ENCODE measurements around the gene ATF7. TPM values are rescaled to one million over a fixed set of nuclear protein-coding genes. Genes with fewer than 3 reads are reported as not detected.
"Not testable (repeated sequence)": the region's sequence is repeated elsewhere in the genome, so short reads cannot be mapped to it uniquely, and the experiment has no call there.

Gene ATF7
- total RNA-seq, 2 donors from 2014 or later: 28.1 to 31.5 TPM

DNA sequence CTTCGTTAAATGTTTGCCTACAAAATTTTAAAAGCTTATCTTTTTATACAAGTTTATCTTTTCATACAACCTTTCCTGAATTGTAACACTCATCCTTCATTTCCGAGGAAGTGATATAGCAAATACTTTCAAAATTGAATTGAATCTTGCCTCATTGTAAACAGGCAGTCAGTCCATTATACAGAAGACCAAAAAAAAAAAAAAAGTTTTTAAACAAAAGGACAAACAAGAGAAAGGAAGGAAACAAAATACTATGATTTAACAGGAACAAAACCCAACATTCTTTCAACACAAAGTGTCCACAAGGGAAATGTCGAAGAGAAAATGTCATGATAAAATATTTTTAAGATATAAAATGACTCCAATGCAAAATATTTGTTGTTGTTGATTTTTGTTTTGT is 8.5 kb downstream of the ATF7 start:
- ATAC-seq (replicated peaks): no peak
- peaks cover 11% of the 10 kb centered on the region for H3K4me1 Mint-ChIP-seq

DNA sequence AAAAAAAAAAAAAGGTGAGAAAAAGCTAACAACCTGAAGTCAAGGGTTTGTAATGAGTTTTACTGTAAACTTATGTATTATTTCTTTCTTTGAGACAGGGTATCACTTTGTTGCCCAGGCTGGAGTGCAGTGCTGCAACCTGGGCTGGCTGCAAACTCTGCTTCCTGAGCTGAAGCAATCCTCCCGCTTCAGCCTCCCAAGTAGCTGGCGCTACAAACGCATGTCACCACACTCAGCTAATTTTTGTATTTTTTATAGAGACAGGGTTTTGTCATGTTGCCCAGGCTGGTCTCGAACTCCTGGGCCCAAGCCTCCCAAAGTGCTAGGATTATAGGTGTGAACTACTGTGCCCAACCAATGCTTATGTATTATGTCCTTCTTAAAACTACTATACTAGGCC is 9.2 kb downstream of the ATF7 start:
- Mint-ChIP-seq H3K27me3 (no peaks in the 10 kb centered on the region), H3K27ac (no peak overlapping the region), H3K9me3 (no peaks in the 10 kb centered on the region), H3K4me1 (peaks cover 11% of the 10 kb centered on the region), H3K4me3 (no peak overlapping the region), H3K36me3 (ENCODE audit: low read depth) (peaks cover 45% of the 10 kb centered on the region)
- no peak for ATAC-seq (replicated peaks)

More for the DNA sequence above, 8.5 kb downstream of the ATF7 start:
- H3K4me3 Mint-ChIP-seq: peak overlapping the region; percentile 81
- H3K9me3 Mint-ChIP-seq: no peaks in the 10 kb centered on the region
- H3K36me3 Mint-ChIP-seq (ENCODE audit: low read depth): peaks cover 46% of the 10 kb centered on the region
- no peaks in the 10 kb centered on the region for H3K27me3 Mint-ChIP-seq
- peak overlapping the region; percentile 85 for H3K27ac Mint-ChIP-seq

DNA sequence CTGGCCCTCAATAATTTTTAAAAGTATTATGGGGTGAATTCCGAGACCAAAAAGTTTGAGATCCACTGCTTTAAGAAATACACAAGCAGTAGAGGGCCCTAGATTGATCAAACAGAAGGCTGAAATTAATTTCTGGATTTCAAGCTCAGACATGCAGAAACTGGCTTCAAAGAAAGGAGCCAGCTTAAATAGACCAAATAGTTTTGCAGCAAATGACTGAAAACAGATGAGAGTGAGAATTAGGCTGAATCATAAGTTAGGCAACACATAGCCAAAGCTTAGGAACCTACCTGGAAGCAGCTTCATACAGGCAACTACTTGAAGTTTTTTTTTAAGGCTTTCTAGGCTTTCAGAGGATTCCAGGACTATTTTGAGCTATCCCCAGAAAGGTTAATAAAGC is 12.4 kb downstream of the ATF7 start:
- Mint-ChIP-seq H3K4me3 (no peak overlapping the region), H3K9me3 (no peaks in the 10 kb centered on the region), H3K36me3 (ENCODE audit: low read depth) (peaks cover 33% of the 10 kb centered on the region), H3K4me1 (peaks cover 11% of the 10 kb centered on the region), H3K27me3 (no peaks in the 10 kb centered on the region), H3K27ac (no peak overlapping the region)
- no peak for ATAC-seq (replicated peaks)

DNA sequence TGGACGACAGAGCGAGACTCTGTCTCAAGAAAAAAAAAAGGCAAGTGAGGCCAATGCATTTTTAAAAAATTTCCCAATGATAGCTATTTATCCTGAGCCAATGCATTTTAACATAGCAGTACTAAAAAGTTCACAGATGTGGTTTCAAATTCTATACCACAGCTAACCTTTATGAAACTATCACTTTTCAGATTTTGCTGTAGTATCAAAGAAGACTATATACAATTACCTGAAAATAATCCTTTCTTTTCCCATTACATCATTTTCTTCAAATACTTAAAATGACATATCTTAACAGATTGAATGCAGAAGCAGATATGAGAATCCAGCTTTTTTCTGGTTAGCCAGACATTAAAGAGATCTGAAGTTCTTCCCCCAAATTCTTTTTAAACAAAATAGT is 13.2 kb downstream of the ATF7 start:
- peaks cover 5% of the 10 kb centered on the region for H3K4me1 Mint-ChIP-seq
- H3K4me3 Mint-ChIP-seq: no peak overlapping the region
- H3K36me3 Mint-ChIP-seq (ENCODE audit: low read depth): peaks cover 27% of the 10 kb centered on the region
- no peaks in the 10 kb centered on the region for H3K9me3 Mint-ChIP-seq
- no peaks in the 10 kb centered on the region for H3K27me3 Mint-ChIP-seq
- H3K27ac Mint-ChIP-seq: no peak overlapping the region
- peak; percentile 55 for ATAC-seq (replicated peaks)

DNA sequence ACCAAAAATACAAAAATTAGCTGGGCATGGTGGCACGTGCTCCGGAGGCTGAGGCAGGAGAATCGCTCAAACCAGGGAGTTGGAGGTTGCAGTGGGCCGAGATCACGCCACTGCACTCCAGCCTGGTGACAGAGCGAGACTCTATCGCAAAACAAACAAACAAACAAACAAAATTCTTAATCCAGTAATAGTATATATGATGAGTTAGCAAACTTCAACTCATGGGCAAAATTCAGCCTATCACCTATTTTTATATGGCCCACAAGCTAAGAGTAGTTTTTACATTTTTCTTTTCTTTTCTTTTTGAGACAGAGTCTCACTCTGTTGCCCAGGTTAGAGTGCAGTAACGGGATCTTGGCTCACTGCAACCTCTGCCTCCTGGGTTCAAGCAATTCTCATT is 14.9 kb downstream of the ATF7 start:
- no peaks in the 10 kb centered on the region for H3K9me3 Mint-ChIP-seq
- H3K4me3 Mint-ChIP-seq: no peak overlapping the region
- H3K27ac Mint-ChIP-seq: no peak overlapping the region
- H3K36me3 Mint-ChIP-seq (ENCODE audit: low read depth): peaks cover 19% of the 10 kb centered on the region
- no peaks in the 10 kb centered on the region for H3K27me3 Mint-ChIP-seq
- no peak for ATAC-seq (replicated peaks)
- H3K4me1 Mint-ChIP-seq: no peaks in the 10 kb centered on the region

DNA sequence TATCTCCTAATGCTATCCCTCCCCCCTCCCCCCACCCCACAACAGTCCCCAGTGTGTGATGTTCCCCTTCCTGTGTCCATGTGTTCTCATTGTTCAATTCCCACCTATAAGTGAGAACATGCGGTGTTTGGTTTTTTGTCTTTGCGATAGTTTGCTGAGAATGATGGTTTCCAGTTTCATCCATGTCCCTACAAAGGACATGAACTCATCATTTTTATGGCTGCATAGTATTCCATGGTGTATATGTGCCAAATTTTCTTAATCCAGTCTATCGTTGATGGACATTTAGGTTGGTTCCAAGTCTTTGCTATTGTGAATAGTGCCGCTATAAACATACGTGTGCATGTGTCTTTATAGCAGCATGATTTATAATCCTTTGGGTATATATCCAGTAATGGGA is 19.5 kb downstream of the ATF7 start:
- not testable (repeated sequence) for H3K9me3 Mint-ChIP-seq; ATAC-seq (replicated peaks); H3K4me1 Mint-ChIP-seq; H3K27ac Mint-ChIP-seq; H3K4me3 Mint-ChIP-seq; H3K27me3 Mint-ChIP-seq
- H3K36me3 Mint-ChIP-seq (ENCODE audit: low read depth): peaks cover 20% of the 10 kb centered on the region

DNA sequence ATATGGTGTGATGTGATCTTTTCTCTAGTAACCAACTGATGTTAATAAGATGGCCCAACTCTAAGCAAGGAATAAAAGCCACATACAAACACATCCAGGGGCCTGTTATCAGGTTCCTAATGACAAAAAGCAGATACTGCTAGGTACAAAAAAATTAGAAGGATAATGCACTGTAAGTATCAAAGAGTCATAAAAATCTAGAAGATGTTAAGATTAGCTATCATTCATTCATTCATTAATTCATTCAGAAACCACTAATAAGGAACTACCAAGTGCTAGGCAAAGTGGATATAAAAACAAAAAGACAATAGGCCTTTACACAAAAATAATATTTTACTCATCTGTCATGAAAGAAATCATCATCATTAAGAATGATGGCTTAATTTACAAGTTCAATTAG is 21.6 kb downstream of the ATF7 start:
- Mint-ChIP-seq H3K27me3 (no peaks in the 10 kb centered on the region), H3K4me1 (peaks cover 10% of the 10 kb centered on the region), H3K36me3 (ENCODE audit: low read depth) (peaks cover 39% of the 10 kb centered on the region), H3K27ac (no peak overlapping the region), H3K4me3 (no peak overlapping the region), H3K9me3 (no peaks in the 10 kb centered on the region)
- no peak for ATAC-seq (replicated peaks)

DNA sequence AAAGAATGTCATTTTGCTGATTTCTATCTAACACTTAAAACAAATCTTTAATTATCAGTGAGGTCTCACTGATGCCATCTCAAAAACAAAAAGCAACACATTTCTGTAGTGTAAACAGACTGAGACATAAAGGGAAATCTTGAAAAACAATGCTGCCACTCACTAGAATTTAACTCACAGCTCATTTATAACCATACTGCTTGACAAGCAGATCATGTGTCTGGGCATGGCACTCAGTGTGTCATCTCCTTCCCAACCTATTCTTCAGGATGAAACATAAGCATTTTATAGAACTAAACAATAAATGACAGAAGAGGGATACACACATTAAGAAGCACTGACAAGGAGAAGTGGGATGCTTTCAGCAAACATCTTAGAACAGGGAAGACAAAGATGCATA is 22.4 kb downstream of the ATF7 start:
- Mint-ChIP-seq H3K4me1 (peaks cover 10% of the 10 kb centered on the region), H3K27ac (peak overlapping the region; percentile 24), H3K27me3 (no peaks in the 10 kb centered on the region), H3K9me3 (no peaks in the 10 kb centered on the region), H3K4me3 (no peak overlapping the region), H3K36me3 (ENCODE audit: low read depth) (peaks cover 44% of the 10 kb centered on the region)
- no peak for ATAC-seq (replicated peaks)

DNA sequence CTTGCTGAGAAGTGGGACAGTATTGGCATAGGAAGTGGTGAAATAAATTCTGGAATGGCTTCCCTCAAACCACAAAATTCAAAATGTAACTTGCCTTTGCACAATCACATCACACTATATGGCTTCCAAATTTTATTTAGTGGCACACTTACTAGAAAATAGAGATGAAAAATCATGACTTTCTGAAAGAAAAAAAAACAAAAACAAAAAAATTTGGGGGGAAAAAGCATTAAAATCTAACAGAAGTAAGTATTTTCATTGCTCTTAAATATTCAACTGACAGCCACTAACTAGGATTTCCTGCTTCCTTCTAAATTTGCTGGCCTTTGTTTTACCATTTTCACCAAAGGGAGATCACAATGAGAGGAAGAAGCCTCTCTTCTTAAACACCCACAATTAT is 23.0 kb downstream of the ATF7 start:
- H3K4me3 Mint-ChIP-seq: no peak overlapping the region

DNA sequence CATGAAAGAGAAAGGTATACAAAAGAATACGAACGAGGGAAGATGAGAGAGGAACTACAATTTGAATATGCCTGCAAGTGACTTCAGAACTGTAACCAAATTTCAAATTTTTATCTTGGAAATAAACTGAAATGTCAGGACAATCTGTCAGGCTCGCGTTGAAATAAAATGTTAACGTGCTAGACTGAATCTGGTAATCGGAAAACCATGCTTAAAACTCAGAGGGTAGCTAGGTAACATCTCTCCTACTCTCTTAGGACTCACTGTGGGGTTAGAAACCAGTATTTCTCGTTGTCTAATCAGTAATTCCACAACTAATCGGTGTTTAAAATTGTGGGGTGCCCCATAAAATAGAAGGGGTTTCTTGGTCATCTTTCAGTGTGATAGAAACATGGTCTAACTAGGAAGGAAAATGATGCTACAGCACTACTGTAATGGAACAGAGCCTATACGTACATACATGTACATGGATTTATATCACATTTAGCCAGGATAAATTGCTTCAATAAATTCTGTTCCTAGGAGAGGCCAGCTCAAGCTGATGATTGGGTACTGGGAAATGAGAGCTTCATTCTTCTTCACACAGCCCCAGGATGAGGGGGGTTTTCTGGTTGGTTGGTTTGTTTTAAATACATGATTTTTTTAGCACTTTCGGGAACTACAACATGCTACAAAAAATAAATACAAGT is 23.9 kb downstream of the ATF7 start:
- no peak for ATAC-seq (replicated peaks)
- H3K27ac Mint-ChIP-seq: no peak overlapping the region
- peaks cover 56% of the 10 kb centered on the region for H3K36me3 Mint-ChIP-seq (ENCODE audit: low read depth)
- peaks cover 10% of the 10 kb centered on the region for H3K4me1 Mint-ChIP-seq
- no peaks in the 10 kb centered on the region for H3K27me3 Mint-ChIP-seq
- H3K9me3 Mint-ChIP-seq: no peaks in the 10 kb centered on the region
- no peak overlapping the region for H3K4me3 Mint-ChIP-seq

More for the DNA sequence above, 23.0 kb downstream of the ATF7 start:
- peaks cover 50% of the 10 kb centered on the region for H3K36me3 Mint-ChIP-seq (ENCODE audit: low read depth)
- no peaks in the 10 kb centered on the region for H3K27me3 Mint-ChIP-seq
- H3K4me1 Mint-ChIP-seq: peaks cover 10% of the 10 kb centered on the region
- ATAC-seq (replicated peaks): no peak
- no peak overlapping the region for H3K27ac Mint-ChIP-seq
- no peaks in the 10 kb centered on the region for H3K9me3 Mint-ChIP-seq

DNA sequence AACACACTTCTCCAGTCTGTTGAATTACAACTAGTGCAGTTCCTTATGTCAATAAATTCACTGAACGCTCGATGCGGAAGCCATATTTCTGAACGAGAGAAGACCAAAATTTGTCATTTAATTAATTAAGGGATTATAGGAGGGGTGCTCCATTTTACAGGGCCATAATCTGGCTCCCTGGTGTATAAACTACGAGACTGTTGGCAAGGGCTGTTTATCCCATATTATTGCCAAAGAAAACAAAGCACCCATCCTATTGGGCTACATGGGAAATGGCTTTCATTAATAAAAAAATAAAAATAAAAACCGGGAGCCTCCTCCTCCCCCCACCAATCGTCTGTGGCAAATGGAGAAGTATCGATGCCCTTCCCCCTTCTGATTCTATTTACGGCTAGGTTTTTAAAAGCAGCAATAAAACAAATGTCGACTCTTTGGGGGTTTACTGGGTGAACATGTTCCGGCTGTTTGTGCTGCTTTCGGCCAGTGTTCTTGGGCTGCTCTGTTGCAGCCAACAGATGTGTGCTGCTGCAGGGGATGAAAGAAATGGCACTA is 24.8 kb downstream of the ATF7 start:
- peaks cover 56% of the 10 kb centered on the region for H3K36me3 Mint-ChIP-seq (ENCODE audit: low read depth)
- peaks cover 10% of the 10 kb centered on the region for H3K4me1 Mint-ChIP-seq
- H3K4me3 Mint-ChIP-seq: no peak overlapping the region
- no peak overlapping the region for H3K27ac Mint-ChIP-seq
- no peak for ATAC-seq (replicated peaks)
- H3K9me3 Mint-ChIP-seq: no peaks in the 10 kb centered on the region
- no peaks in the 10 kb centered on the region for H3K27me3 Mint-ChIP-seq

DNA sequence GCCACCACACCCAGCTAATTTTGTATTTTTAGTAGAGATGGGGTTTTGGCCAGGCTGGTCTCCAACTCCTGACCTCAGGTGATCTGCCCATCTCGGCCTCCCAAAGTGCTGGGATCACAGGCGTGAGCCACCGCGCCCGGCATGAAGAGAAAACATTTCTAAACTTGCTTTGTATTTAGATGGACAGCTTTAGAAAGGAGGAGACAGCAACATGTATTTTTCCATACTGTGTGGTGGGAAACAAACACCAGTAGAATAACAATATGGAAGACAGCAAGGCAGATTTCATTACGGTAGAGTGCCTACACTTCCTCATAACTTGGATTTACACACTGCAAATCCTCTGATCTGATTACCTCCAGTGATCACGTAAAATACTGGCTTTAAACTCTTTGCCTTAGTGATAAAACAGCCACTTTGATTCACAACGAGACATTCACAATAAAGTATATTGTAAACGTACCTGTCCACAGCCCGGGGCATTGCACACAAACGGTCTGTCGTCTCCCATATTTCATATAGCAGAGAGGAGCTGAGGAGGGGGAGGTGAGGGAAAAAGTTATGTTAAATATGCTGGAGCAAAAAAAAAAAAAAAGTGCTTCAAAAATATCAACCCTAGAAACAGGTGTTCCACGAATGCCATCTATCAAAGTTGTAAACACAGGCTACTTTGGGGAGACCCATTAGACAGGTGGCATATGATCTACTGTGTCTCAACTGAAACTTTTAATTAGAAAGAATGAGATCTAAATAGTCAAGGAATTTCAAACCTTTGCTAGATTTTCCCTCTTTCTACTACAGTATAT is 25.5 kb downstream of the ATF7 start:
- no peak for ATAC-seq (replicated peaks)
- H3K27ac Mint-ChIP-seq: no peak overlapping the region

DNA sequence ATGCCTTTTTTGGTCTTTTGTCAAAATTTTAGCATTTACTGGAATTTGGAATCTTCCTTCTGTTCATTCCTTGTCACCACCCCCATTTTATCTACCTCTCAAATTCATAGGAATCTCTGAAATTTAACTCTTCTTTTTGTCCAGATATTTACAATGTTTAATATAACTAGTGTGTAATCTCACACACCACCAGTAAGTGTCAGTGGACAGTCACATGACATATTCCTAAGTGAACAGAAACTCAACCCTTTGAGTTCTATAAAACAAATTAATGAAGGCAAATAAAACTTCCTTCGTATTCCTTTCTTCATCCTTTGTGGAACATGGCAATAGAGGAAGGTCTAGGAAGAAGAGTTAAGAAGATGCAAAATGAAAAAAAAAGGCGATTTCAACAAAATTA is 26.6 kb downstream of the ATF7 start:
- H3K27ac Mint-ChIP-seq: no peak overlapping the region
- peaks cover 10% of the 10 kb centered on the region for H3K4me1 Mint-ChIP-seq
- no peaks in the 10 kb centered on the region for H3K9me3 Mint-ChIP-seq
- ATAC-seq (replicated peaks): no peak
- peaks cover 56% of the 10 kb centered on the region for H3K36me3 Mint-ChIP-seq (ENCODE audit: low read depth)
- H3K4me3 Mint-ChIP-seq: no peak overlapping the region
- no peaks in the 10 kb centered on the region for H3K27me3 Mint-ChIP-seq

More for the DNA sequence above, 25.5 kb downstream of the ATF7 start:
- H3K9me3 Mint-ChIP-seq: no peaks in the 10 kb centered on the region
- no peaks in the 10 kb centered on the region for H3K27me3 Mint-ChIP-seq
- no peak overlapping the region for H3K4me3 Mint-ChIP-seq
- peaks cover 10% of the 10 kb centered on the region for H3K4me1 Mint-ChIP-seq
- H3K36me3 Mint-ChIP-seq (ENCODE audit: low read depth): peaks cover 56% of the 10 kb centered on the region

DNA sequence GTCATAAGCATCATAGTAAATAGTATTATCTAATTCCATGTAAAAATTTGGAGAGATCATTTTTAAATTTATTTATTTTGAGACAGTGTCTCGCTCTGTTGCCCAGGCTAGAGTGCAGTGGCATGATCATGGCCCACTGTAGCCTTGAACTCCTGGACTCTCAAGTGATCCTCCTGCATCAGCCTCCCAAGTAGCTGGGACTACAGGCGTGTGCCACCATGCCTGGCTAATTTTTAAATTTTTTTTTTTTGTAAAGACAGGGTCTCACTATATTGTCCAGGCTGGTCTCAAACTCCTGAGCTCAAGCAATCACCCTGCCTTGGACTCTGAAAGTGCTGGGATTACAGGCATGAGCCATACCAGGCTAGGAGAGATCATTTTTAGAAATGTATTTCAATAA is 27.2 kb downstream of the ATF7 start:
- not testable (repeated sequence) for H3K27ac Mint-ChIP-seq; ATAC-seq (replicated peaks); H3K9me3 Mint-ChIP-seq; H3K27me3 Mint-ChIP-seq; H3K4me3 Mint-ChIP-seq
- peaks cover 11% of the 10 kb centered on the region for H3K4me1 Mint-ChIP-seq
- H3K36me3 Mint-ChIP-seq (ENCODE audit: low read depth): peaks cover 55% of the 10 kb centered on the region

DNA sequence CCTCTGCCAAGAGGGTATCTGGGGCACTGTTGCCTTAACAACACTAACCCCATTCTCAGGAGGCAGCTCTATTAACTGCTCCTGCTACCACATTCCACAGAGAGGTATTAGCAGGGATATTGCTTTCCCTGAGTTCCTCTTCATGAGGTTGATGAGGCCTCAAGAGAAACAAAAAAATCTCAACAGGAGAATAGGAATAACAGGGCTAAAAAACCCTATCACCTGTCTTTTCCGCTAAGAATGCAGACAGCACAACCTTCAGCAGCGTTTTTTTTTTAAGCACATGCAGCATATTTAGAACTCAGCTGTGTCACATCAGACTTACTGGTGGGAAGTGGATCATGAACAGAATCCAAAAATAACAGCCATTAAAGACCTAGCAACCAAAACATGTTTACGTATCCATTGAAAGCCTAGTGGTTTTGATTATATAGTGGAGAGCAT is 29.2 kb downstream of the ATF7 start:
- no peak for ATAC-seq (replicated peaks)
- H3K9me3 Mint-ChIP-seq: no peaks in the 10 kb centered on the region
- no peaks in the 10 kb centered on the region for H3K27me3 Mint-ChIP-seq
- H3K36me3 Mint-ChIP-seq (ENCODE audit: low read depth): peaks cover 38% of the 10 kb centered on the region
- H3K4me1 Mint-ChIP-seq: peaks cover 5% of the 10 kb centered on the region
- no peak overlapping the region for H3K27ac Mint-ChIP-seq
- no peak overlapping the region for H3K4me3 Mint-ChIP-seq
